MM.1S (cell line): Measurements from ENCODE around the gene RBMS3.

Source experiments
- CTCF ChIP-seq: fragments of 300-600 bp; sonication (generic); IDR thresholded peaks from 2 replicates; pipeline ENCODE4 v1.5.1; 2016; ENCODE audit warnings: antibody characterized with exemption, low read length, mixed read lengths
- EZH2 ChIP-seq: fragments of 300-600 bp; sonication (generic); optimal IDR thresholded peaks from 2 replicates; pipeline ENCODE3; 2017; ENCODE audit warnings: low read depth, mild to moderate bottlenecking, antibody characterized with exemption, low read length, mixed read lengths
- EZH2phosphoT487 ChIP-seq: fragments of 300-600 bp; sonication (generic); IDR thresholded peaks from 2 replicates; pipeline ENCODE4 v1.6.1; 2018; ENCODE audit warnings: antibody characterized with exemption, low read length

- TF ChIP-seq CTCF, result no peak
- no peak for TF ChIP-seq EZH2
- TF ChIP-seq EZH2phosphoT487, result no peak
Observed at GRCh38 chr3:29440413-29441305, 159.8 kb downstream of the RBMS3 start.
